BE2C (cell line): ENCODE data around the gene ISY1.
"Not testable (repeated sequence)": the region's sequence is repeated elsewhere in the genome, so short reads cannot be mapped to it uniquely, and the experiment has no call there.

Source experiments
- DNase-seq: peaks from one replicate; pipeline ENCODE4 v3.0.0-alpha.2; 2020
- H3K27me3 ChIP-seq: fragments of 250-450 bp; sonication (Bioruptor Pico); 2 replicates; pipeline ENCODE4 v1.5.1; 2020; ENCODE audit warnings: mild to moderate bottlenecking
- H3K36me3 ChIP-seq: fragments of 250-450 bp; sonication (Bioruptor Pico); 2 replicates; pipeline ENCODE4 v1.5.1; 2020; ENCODE audit warnings: mild to moderate bottlenecking
- H3K4me1 ChIP-seq: fragments of 250-450 bp; sonication (Bioruptor Pico); 2 replicates; pipeline ENCODE4 v1.5.1; 2020
- H3K4me3 ChIP-seq: 2 replicates; pipeline ENCODE4 v1.5.1; 2011; ENCODE audit warnings: low read depth, low read length
- H3K9me3 ChIP-seq: fragments of 250-450 bp; sonication (Bioruptor Pico); 2 replicates; pipeline ENCODE4 v1.5.1; 2020
- CTCF ChIP-seq: IDR thresholded peaks from 2 replicates; pipeline ENCODE4 v1.5.1; 2012; ENCODE audit warnings: mild to moderate bottlenecking, low read depth, low read length

ISY1 gene

GRCh38 chr3:129176051-129176450 lies 15.2 kb upstream of the ISY1 start:
- Histone ChIP-seq H3K4me3 (no peak overlapping the region), H3K4me1 (no peaks in the 10 kb centered on the region), H3K36me3 (peaks cover 85% of the 10 kb centered on the region)

GRCh38 chr3:129173725-129174124 lies 12.9 kb upstream of the ISY1 start:
- H3K36me3 ChIP-seq = peaks cover 87% of the 10 kb centered on the region

More at GRCh38 chr3:129176051-129176450, 15.2 kb upstream of the ISY1 start:
- no peak for TF ChIP-seq CTCF
- H3K9me3 ChIP-seq = no peaks in the 10 kb centered on the region
- no peak for DNase-seq
- no peaks in the 10 kb centered on the region for H3K27me3 ChIP-seq

DNA sequence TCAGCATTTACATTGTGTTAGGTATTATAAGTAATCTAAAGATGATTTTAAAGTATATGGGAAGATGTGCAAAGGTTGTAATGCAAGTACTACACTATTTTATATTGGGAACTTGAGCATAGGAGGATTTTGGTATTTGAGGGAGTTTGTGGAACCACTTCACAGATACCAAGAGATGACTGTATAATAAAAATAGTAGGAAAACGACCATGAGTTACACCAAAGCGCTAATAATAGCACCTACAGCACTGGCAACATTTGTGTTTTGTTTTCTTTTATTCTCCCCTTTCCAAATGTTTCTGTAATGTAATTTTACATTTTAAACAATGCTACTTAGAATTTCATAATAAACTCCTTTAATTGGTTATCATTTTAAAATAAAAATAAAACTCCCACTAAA lies 12.3 kb upstream of the ISY1 start:
- H3K36me3 ChIP-seq = peaks cover 83% of the 10 kb centered on the region
- no peak for DNase-seq
- H3K9me3 ChIP-seq = no peaks in the 10 kb centered on the region
- no peak for TF ChIP-seq CTCF
- no peaks in the 10 kb centered on the region for H3K27me3 ChIP-seq
- H3K4me3 ChIP-seq = no peak overlapping the region
- H3K4me1 ChIP-seq = no peaks in the 10 kb centered on the region

More at GRCh38 chr3:129173725-129174124, 12.9 kb upstream of the ISY1 start:
- H3K4me3 ChIP-seq = no peak overlapping the region
- H3K4me1 ChIP-seq = no peaks in the 10 kb centered on the region
- H3K27me3 ChIP-seq = no peaks in the 10 kb centered on the region
- H3K9me3 ChIP-seq = no peaks in the 10 kb centered on the region
- TF ChIP-seq CTCF = no peak
- DNase-seq = no peak

- H3K36me3 ChIP-seq = peaks cover 49% of the 10 kb centered on the region
- H3K27me3 ChIP-seq = no peaks in the 10 kb centered on the region
- no peaks in the 10 kb centered on the region; the same call in 1 of the 2 replicates for H3K4me1 ChIP-seq
- no peak overlapping the region for H3K4me3 ChIP-seq
- no peaks in the 10 kb centered on the region for H3K9me3 ChIP-seq
- DNase-seq = no peak
- no peak for TF ChIP-seq CTCF
Observed at GRCh38 chr3:129166579-129167332, 5.9 kb upstream of the ISY1 start.

DNA sequence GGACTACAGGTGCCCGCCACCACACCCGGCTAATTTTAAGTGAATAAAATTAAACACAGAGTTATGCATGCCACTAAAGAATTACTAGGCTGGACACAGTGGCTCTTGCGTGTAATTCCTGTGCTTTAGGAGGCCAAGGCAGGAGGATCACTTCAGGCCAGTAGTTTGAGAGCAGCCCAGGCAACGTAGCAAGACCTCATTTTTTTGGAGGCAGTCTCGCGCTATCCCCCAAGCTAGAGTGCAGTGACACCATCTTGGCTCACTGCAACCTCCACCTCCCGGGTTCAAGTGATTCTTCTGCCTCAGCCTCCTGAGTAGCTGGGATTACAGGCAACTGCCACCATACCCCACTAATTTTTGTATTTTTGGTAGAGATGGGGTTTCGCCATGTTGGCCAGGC lies 4.7 kb upstream of the ISY1 start:
- peaks cover 37% of the 10 kb centered on the region for H3K36me3 ChIP-seq

DNA sequence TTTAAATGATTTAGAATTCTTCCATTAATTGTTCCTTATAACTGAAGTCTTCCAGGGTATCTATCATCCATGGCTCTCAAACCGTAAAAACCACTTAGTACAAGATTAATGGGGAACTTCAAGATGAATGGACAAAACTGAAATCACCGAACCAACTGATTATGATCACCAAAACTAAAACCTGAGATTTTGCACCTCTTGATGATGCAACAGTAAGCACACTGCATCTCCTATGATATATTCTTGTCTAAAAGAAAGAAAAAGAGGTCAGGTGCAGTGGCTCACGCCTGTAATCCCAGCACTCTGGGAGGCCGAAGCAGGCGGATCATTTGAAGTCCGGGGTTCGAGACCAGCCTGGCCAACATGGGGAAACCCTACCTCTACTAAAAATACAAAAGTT lies 3.6 kb upstream of the ISY1 start:
- no peak for DNase-seq
- Histone ChIP-seq H3K4me3 (no peak overlapping the region), H3K36me3 (peaks cover 26% of the 10 kb centered on the region), H3K27me3 (no peaks in the 10 kb centered on the region), H3K4me1 (peaks cover 2% of the 10 kb centered on the region; the same call in 1 of the 2 replicates), H3K9me3 (no peaks in the 10 kb centered on the region)
- TF ChIP-seq CTCF = no peak

More for the DNA sequence above, 4.7 kb upstream of the ISY1 start:
- DNase-seq, H3K27me3 ChIP-seq, H3K4me3 ChIP-seq, H3K9me3 ChIP-seq, H3K4me1 ChIP-seq: not testable (repeated sequence)
